ENCODE measurements around the gene SYCE3. TPM values are rescaled to one million over a fixed set of nuclear protein-coding genes. Genes with fewer than 3 reads are reported as not detected.

The SYCE3 gene
- polyA plus RNA-seq, 3 donors = 1.9 to 3.1 TPM; not detected in 1

- DNase-seq = no peak
- Mint-ChIP-seq H3K27me3 (ENCODE audit: low read depth in 3 of 3) (peaks cover 42 to 85% (median 63%) of the 10 kb centered on the region in 3 donors), H3K4me1 (peaks cover 2% of the 10 kb centered on the region), H3K27ac (no peak overlapping the region), H3K36me3 (no peaks in the 10 kb centered on the region), H3K9me3 (peaks cover 0 to 5% (median 0%) of the 10 kb centered on the region in 7 donors), H3K4me3 (no peak overlapping the region)
- intact Hi-C loops (cut with micrococcal nuclease) = no loop called here
- Histone ChIP-seq H4K20me1 (ENCODE audit: insufficient read depth, low read length) (no peaks in the 10 kb centered on the region), H3K27me3 (ENCODE audit: control insufficient read depth in 2 of 2, insufficient read depth in 2 of 2, low read length in 2 of 2) (peaks cover 14 to 40% of the 10 kb centered on the region in 2 donors), H3K4me1 (ENCODE audit: control insufficient read depth in 1 of 2, insufficient read depth in 2 of 2, low read length in 2 of 2) (no peaks in the 10 kb centered on the region), H3K9me3 (replicated peaks in 1 of 2; ENCODE audit: control insufficient read depth in 1 of 2, insufficient read depth in 1 of 2, low read length in 2 of 2) (peaks cover 0 to 8% of the 10 kb centered on the region in 2 donors), H3K27ac (ENCODE audit: low read depth in 1 of 2, low read length in 2 of 2) (no peak overlapping the region), H3K36me3 (replicated peaks in 1 of 2; ENCODE audit: control insufficient read depth in 1 of 2, insufficient read depth in 2 of 2, low read length in 2 of 2) (no peaks in the 10 kb centered on the region), H3K4me3 (replicated peaks in 1 of 3; ENCODE audit: low read depth in 2 of 3, low read length in 3 of 3) (no peak overlapping the region), H3K4me2 (replicated peaks; ENCODE audit: extremely low read depth, low read length, poor library complexity, severe bottlenecking) (no peak overlapping the region), H3K9ac (ENCODE audit: insufficient read depth, low read length, poor library complexity, severe bottlenecking) (no peak overlapping the region), H2AFZ (ENCODE audit: insufficient read depth, low read depth, low read length, poor library complexity, severe bottlenecking) (no peak overlapping the region), H3K79me2 (ENCODE audit: insufficient read depth, low read length) (no peaks in the 10 kb centered on the region)
- 83% methylated on average over 6 of the region's 6 CpGs for WGBS (ENCODE audit: insufficient coverage)
- TF ChIP-seq CTCF (IDR thresholded peaks at IDR 0.05) = no peak
These were observed 44.9 kb upstream of the SYCE3 start for GRCh38 chr22:50607659-50608020.

- Histone ChIP-seq H3K4me2 (replicated peaks; ENCODE audit: extremely low read depth, low read length, poor library complexity, severe bottlenecking) (no peak overlapping the region), H4K20me1 (ENCODE audit: insufficient read depth, low read length) (no peaks in the 10 kb centered on the region), H3K4me1 (ENCODE audit: control insufficient read depth in 1 of 2, insufficient read depth in 2 of 2, low read length in 2 of 2) (no peaks in the 10 kb centered on the region), H3K79me2 (ENCODE audit: insufficient read depth, low read length) (no peaks in the 10 kb centered on the region), H3K9ac (ENCODE audit: insufficient read depth, low read length, poor library complexity, severe bottlenecking) (no peak overlapping the region), H3K27me3 (ENCODE audit: control insufficient read depth in 2 of 2, insufficient read depth in 2 of 2, low read length in 2 of 2) (peaks cover 20 to 45% of the 10 kb centered on the region in 2 donors), H3K36me3 (replicated peaks in 1 of 2; ENCODE audit: control insufficient read depth in 1 of 2, insufficient read depth in 2 of 2, low read length in 2 of 2) (no peaks in the 10 kb centered on the region), H3K27ac (ENCODE audit: low read depth in 1 of 2, low read length in 2 of 2) (no peak overlapping the region), H3K9me3 (replicated peaks in 1 of 2; ENCODE audit: control insufficient read depth in 1 of 2, insufficient read depth in 1 of 2, low read length in 2 of 2) (peaks cover 0 to 14% of the 10 kb centered on the region in 2 donors), H2AFZ (ENCODE audit: insufficient read depth, low read depth, low read length, poor library complexity, severe bottlenecking) (no peak overlapping the region), H3K4me3 (replicated peaks in 1 of 3; ENCODE audit: low read depth in 2 of 3, low read length in 3 of 3) (no peak overlapping the region)
- WGBS (ENCODE audit: insufficient coverage) = 89% methylated on average over 17 of the region's 18 CpGs
- Mint-ChIP-seq H3K4me3 (peak overlapping the region in 1 of 2 donors; percentile 2), H3K4me1 (no peaks in the 10 kb centered on the region), H3K9me3 (peaks cover 0 to 8% (median under 1%) of the 10 kb centered on the region in 7 donors), H3K36me3 (peaks cover 0 to 3% of the 10 kb centered on the region in 2 donors), H3K27me3 (ENCODE audit: low read depth in 3 of 3) (peaks cover 46 to 86% (median 63%) of the 10 kb centered on the region in 3 donors), H3K27ac (no peak overlapping the region)
- intact Hi-C loops (cut with micrococcal nuclease) = no loop called here
- no peak for DNase-seq
- no peak for TF ChIP-seq CTCF (IDR thresholded peaks at IDR 0.05)
These were observed 44.4 kb upstream of the SYCE3 start for GRCh38 chr22:50606946-50607658.

Measured in CD14-positive monocyte (primary cell).